HG02884 (cell line): ENCODE results near the gene ETHE1.
A peak's percentile ranks its signal among the peaks of the same experiment; 100 is the strongest.
"Not testable (repeated sequence)": the region's sequence is repeated elsewhere in the genome, so short reads cannot be mapped to it uniquely, and the experiment has no call there.

ENCODE experiments used
- ATAC-seq: cut with Tn5 transposase; IDR thresholded peaks from one replicate; pipeline ENCODE4 v1.9.1; 2021; ENCODE audit warnings: mild to moderate bottlenecking, moderate library complexity; ENCODE audit not compliant: unreplicated experiment

The ETHE1 gene

GRCh38 chr19:43552616-43553015 is 25.6 kb upstream of the ETHE1 start:
- ATAC-seq: no peak

- no peak for ATAC-seq
Measured at GRCh38 chr19:43552198-43552450, 25.1 kb upstream of the ETHE1 start.

DNA sequence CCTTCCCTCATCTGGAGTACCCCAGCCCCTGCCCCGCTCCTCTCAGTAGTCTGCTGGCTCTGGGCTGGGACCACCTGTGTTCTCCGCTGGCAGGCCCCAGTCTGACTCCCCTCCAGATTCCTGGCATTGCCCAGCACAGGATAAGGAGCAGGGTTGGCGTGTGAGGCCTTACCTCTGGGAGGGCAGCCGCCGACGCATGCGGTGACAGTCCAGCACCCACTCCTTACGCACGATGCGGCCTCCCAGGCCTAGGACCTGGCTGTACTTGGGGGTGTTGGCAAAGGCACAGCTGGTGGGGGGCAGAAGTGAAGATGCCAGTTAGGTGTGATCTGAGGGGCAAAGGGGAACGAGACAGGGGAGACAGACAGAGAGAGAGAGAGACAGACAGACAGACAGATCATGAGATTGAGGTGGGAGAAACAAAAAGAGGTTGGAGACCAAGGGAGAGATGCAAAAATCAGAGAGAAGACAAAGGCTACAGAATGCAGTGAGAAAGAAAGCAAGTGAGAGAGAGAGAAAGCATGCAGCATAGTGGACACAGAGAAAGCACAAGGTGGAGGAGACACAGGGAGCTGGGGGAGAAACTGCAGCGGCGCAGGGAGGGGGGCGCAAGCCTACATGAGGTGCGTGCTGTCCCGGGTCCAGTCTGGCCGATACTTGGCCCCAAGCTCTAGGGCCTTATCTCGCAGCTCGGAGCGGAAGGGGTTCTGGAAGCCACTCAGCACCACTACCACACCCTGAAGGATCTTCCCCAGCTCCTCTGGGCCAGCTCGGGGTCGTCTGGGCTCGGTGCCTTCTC is 24.6 kb upstream of the ETHE1 start:
- no peak for ATAC-seq

DNA sequence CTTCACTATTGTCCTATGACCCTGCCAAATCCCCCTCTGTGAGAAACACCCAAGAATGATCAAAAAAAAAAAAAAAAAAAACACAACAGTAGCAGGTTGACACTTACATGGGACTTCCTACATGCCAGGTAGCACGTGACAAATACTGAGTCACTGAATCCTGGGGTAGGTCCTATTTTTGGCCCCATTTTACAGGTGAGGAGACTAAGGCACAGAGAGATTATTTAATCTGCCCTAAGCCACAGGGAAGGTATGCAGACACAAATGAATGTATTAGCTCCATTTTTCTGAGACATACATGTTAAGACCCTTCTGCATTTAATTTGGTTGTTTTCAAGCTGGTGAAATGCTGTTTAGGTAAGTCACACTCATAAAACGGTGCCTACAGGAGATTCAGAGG is 21.7 kb upstream of the ETHE1 start:
- ATAC-seq: no peak

GRCh38 chr19:43547926-43548325 is 20.9 kb upstream of the ETHE1 start:
- not testable (repeated sequence) for ATAC-seq

GRCh38 chr19:43546581-43546980 is 19.6 kb upstream of the ETHE1 start:
- ATAC-seq: no peak

DNA sequence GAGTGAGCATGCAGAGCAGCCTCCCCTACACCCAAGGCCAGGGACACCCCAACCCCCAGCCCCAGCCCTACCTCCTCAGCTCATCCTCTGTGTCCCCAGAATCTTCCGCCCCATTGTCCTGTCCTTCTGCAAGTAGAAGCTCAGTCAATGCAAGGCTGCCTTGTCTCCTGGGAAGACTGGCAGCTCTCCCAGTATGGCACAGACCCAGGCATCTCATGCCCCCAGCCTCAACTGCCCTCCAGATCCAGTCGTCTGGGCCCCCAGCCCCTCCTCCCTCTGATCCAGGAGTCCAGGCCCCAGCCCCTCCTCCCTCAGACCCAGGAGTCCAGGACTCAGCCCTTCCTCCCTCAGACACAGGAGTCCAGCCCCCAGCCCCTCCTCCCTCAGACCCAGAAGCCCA is 19.0 kb upstream of the ETHE1 start:
- no peak for ATAC-seq

- no peak for ATAC-seq
Measured at GRCh38 chr19:43545276-43545675, 18.3 kb upstream of the ETHE1 start.

DNA sequence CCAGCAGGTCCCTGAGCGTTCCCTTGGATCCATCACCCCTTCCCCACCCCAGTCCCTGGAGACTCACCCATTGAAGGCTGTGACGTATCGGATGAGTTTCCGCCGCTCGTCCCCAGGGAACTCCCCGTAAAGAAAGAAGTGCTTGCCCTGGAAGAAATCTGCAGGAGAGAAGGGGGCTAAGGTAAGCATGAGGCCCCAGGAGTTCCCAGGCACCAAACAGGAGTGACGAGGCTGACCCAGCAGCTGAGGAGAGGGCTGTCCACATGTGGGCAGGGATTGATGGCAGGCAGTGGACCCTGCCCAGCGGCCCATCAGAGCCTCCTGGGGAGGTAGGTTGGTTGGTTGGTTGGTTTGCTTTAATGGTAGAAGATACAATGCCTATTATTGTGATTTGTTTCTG is 17.1 kb upstream of the ETHE1 start:
- no peak for ATAC-seq

DNA sequence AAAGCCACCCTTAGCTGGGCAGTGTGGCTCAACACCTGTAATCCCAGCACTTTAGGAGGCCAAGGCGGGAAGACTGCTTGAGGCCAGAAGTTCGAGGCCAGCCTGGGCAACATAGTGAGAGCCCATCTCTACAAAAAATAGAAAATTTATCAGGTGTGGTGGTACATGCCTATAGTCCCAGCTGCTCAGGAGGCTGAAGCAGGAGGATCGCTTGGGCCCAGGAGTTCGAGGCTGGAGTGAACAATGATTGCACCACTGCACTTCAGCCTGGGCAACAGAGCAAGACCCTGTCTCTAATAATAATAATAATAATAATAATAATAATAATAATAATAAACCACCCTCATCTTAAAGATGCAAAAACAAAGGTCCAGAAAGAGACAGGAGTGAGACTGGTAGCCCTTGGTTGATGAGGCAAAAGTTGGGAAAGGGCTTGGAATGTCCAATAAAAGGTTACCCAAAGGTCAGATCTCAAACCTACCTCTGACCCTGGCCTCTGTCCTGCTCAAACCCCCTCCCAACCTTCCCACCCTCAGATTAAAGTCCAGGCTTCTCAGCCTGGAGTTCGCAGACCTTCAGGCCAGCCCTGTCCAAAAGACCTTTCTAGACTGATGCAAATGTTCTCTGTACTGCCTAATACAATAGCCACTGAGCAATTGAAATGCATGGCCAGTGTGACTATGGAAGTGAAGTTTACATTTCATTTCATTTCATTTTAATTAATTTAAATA is 15.1 kb upstream of the ETHE1 start:
- no peak for ATAC-seq

GRCh38 chr19:43540381-43540780 is 13.4 kb upstream of the ETHE1 start:
- ATAC-seq: no peak

- ATAC-seq: no peak
Measured at GRCh38 chr19:43538922-43539321, 11.9 kb upstream of the ETHE1 start.

DNA sequence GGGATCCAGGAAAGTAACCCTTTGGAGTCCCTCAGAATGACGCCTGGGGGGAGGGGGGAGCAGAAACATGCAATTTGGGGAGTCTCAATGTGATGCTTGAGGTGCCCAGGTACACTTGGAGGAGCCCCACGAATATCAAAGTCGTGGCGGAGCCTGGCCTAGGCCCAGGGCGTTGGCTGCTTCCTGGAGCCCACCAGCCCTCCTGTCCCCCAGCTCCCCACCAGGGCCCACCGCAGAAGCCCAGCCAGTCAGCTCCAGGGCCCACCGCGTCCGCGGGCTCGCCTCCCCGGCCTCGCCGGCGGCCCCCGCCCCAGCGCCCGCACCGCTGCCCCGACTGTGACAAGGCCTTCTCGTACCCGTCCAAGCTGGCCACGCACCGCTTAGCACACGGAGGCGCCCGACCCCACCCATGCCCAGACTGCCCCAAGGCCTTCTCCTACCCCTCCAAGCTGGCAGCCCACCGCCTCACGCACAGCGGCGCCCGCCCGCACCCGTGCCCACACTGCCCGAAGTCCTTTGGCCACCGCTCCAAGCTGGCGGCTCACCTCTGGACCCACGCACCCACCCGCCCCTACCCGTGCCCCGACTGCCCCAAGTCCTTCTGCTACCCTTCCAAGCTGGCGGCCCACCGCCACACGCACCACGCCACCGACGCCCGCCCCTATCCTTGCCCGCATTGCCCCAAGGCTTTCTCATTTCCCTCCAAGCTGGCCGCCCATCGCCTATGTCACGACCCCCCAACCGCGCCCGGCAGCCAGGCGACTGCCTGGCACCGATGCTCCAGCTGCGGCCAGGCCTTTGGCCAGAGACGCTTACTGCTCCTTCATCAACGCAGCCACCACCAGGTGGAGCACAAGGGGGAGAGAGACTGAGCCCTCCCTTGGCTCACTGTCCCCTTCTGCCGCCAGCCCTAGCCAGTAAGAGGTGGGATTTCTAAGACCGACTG is 8.1 kb upstream of the ETHE1 start:
- no peak for ATAC-seq

- no peak for ATAC-seq
Measured at GRCh38 chr19:43534305-43534815, 7.4 kb upstream of the ETHE1 start.

DNA sequence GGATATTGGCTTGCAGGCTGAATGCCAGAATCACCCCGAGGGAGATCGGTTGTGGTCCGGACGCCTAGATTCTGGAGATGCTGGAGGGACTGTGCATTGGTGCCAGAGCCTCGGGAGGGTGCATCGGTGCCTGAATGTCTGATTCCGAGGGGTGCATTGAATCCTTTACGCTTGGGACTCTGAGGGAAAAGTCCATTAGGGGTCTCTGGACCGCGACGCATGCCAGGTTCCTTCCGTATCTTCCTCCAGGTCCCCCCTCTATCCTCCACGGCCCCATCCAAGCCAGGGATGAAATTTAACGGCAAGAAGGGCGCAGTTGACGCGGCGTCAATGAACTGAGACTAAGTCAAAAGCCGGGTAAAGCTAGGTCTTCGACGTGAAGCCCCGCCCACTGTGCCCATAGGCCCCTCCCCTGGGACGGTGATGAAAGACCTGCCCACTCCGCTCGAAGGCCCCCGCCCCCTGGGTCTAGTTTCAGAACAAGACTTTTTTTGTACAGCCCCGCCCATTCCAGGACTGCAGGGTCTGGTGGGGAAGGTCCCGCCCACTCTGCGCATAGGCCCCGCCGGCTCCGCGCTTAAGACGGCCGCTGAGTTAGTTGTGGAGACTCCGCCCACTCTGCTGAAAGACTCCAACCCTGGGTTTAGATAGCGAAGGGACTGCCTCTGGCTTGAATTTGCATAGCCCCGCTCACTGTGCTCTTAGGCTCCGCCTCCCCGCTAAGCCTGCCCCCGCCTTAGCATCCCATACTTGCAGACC is 6.7 kb upstream of the ETHE1 start:
- ATAC-seq: peak; percentile 51

GRCh38 chr19:43532962-43533545 is 6.1 kb upstream of the ETHE1 start, which contains the start of gene ZNF575:
ZNF575 (plus strand) TSS chr19:43533188; CDS start chr19:43534423, 1,235 bp downstream.
- peak; percentile 48 for ATAC-seq

GRCh38 chr19:43532571-43532961 is 5.6 kb upstream of the ETHE1 start:
- ATAC-seq: no peak

- ATAC-seq: no peak
Measured at GRCh38 chr19:43527860-43528622, 1.0 kb upstream of the ETHE1 start.
